HepG2 (cell line): ENCODE measurements around the gene TMEM87A. TPM values are rescaled to one million over a fixed set of nuclear protein-coding genes. Genes with fewer than 3 reads are reported as not detected.

Experiments
- FUBP1 ChIP-seq: sonication (generic); formaldehyde crosslinking; IDR thresholded peaks from 2 replicates; pipeline ENCODE4 v1.5.1; 2020; ENCODE audit warnings: missing genetic modification reagents, mild to moderate bottlenecking, borderline replicate concordance
- IKZF1 ChIP-seq: fragments of 450-650 bp; IDR thresholded peaks from 2 replicates; pipeline ENCODE4 v1.7.1; 2016
- NFE2L2 ChIP-seq: fragments of 150-350 bp; IDR thresholded peaks from 2 replicates; pipeline ENCODE4 v1.6.1; 2014; ENCODE audit warnings: low read length
- SIN3B ChIP-seq: fragments of 150-350 bp; IDR thresholded peaks from 2 replicates; pipeline ENCODE4 v1.6.1; 2014; ENCODE audit warnings: low read length
- SP1 ChIP-seq, 2 experiments: fragments of 450-650 bp in 1 of 2; sonication (generic) in 1 of 2; formaldehyde crosslinking in 1 of 2; IDR thresholded peaks; 2 replicates each; pipeline versions ENCODE4 v1.4.0 to v1.6.1; 2016 to 2020; ENCODE audit warnings: missing genetic modification reagents in 1 of 2
- ZFYVE20 ChIP-seq: sonication (generic); formaldehyde crosslinking; IDR thresholded peaks from 2 replicates; pipeline ENCODE4 v1.8.0; 2023; ENCODE audit warnings: low read depth, mild to moderate bottlenecking, moderate library complexity, missing genetic modification reagents, borderline replicate concordance
- ZKSCAN5 ChIP-seq: sonication (generic); formaldehyde crosslinking; IDR thresholded peaks from 2 replicates; pipeline ENCODE4 v1.5.1; 2020; ENCODE audit warnings: mild to moderate bottlenecking, missing genetic modification reagents
- ZNF136 ChIP-seq: sonication (generic); formaldehyde crosslinking; IDR thresholded peaks from 2 replicates; pipeline ENCODE4 v1.8.1; 2022; ENCODE audit warnings: low read depth, mild to moderate bottlenecking, moderate library complexity, missing genetic modification reagents
- ZNF235 ChIP-seq: sonication (generic); formaldehyde crosslinking; IDR thresholded peaks from 2 replicates; pipeline ENCODE4 v1.8.1; 2023; ENCODE audit warnings: mild to moderate bottlenecking, missing genetic modification reagents, borderline replicate concordance
- ZNF337 ChIP-seq: sonication (generic); formaldehyde crosslinking; IDR thresholded peaks from 2 replicates; pipeline ENCODE4 v1.5.1; 2020; ENCODE audit warnings: missing genetic modification reagents, low read depth, mild to moderate bottlenecking, borderline replicate concordance
- ZNF512B ChIP-seq: sonication (generic); formaldehyde crosslinking; IDR thresholded peaks from 2 replicates; pipeline ENCODE4 v1.5.1; 2020; ENCODE audit warnings: missing genetic modification reagents, mild to moderate bottlenecking, borderline replicate concordance
- ZNF674 ChIP-seq: sonication (generic); formaldehyde crosslinking; IDR thresholded peaks from 2 replicates; pipeline ENCODE4 v1.5.0; 2020; ENCODE audit warnings: low read depth, mild to moderate bottlenecking, missing genetic modification reagents
- polyA plus RNA-seq, 8 experiments: library from polyadenylated mRNA; depleted of rRNA in 3 of 8; stranded (reverse) in 7 of 8; unstranded in 1 of 8; fragments of >200 nt; fragmentation: Illumina TruSeq in 4 of 8; extraction: Trizol in 4 of 8; gene quantifications; 2 replicates each; pipeline versions ENCODE4 v1.2.1 to v1.2.3, GENCODE V29; 2011 to 2016; ENCODE audit warnings: low read depth in 4 of 8, missing spikeins in 1 of 8, mixed read lengths in 1 of 8; ENCODE audit not compliant: insufficient read depth in 1 of 8
- total RNA-seq, 5 experiments: library from RNA; depleted of rRNA; stranded (reverse); fragments of >200 nt; fragmentation: Illumina TruSeq; extraction: Trizol; gene quantifications; 2 replicates each; pipeline ENCODE4 v1.2.3, GENCODE V29; 2016; ENCODE audit warnings: low read depth in 1 of 5

Gene TMEM87A
- total and polyA plus RNA-seq, 2 of the 13 experiments (the other 11 are each of a cell fraction or from before 2014, with no cell fraction given), result 20.2 to 42.8 TPM

DNA sequence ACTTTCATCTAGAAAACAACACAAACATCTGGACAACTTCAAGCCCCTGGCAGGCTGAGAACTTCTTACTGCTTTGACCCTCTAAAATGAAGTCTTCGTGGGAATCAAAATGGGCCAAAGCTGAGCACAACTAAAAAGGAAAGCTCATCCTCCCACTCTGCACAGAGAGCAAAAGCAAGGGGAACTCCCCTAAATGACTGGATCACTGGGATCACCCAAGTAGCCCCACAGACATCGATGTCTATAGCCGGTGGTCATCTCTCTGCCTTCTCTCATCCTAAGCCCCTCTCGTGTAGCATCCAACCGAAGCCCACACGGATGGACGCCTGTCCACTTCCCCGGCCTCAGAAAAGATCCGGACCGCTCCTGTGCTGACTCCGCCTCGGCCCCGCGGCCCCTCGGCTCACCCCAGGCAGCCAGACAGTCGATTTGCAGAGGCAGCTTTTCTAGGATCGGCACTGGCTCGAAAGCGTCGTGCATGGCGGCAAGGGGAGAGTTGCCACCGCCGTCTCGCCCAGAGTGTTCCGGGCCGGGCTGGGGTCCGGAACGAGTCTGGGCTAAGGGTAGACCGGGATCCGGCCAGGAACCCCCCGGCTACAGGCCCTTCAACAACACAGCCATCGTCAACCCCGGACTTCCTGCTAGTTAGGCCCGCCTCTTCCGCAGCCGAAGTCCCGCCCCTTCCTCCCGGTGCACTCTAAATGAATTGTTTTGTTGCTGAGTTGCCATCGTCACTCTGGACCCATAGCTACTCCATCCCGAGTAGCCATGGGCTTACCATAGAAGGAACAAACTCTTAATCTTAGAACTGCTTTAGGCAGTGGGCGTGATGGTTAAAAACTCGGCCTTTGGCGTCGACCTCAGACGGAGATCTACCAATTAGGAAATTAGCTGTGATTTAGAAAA, 65.3 kb downstream of the TMEM87A start, which contains the start of gene VPS39 (continued):
- TF ChIP-seq SP1 (IDR thresholded peaks at IDR 0.05) (no peak), SP1 (CRISPR knock-in tag; IDR thresholded peaks at IDR 0.05) (peak; percentile 87), SIN3B (no peak), ZNF337 (0 out of 2 replicates have a peak, but pooled peaks have one; percentile 42), ZNF235 (CRISPR knock-in tag) (peak; percentile 90; the same call in 1 of the 2 replicates), FUBP1 (no peak), ZNF136 (no peak), ZFYVE20 (CRISPR knock-in tag) (no peak), NFE2L2 (no peak), ZNF512B (CRISPR knock-in tag) (no peak), ZKSCAN5 (CRISPR knock-in tag) (no peak), ZNF674 (CRISPR knock-in tag) (0 out of 2 replicates have a peak, but pooled peaks have one; percentile 65), IKZF1 (no peak)
